GM19438 (cell line): ENCODE data around the gene CDV3.
A peak's percentile ranks its signal among the peaks of the same experiment; 100 is the strongest.

Source experiments
- ATAC-seq: cut with Tn5 transposase; IDR thresholded peaks from one replicate; pipeline ENCODE4 v1.9.1; 2021; ENCODE audit warnings: low read depth; ENCODE audit not compliant: unreplicated experiment

Gene CDV3

DNA sequence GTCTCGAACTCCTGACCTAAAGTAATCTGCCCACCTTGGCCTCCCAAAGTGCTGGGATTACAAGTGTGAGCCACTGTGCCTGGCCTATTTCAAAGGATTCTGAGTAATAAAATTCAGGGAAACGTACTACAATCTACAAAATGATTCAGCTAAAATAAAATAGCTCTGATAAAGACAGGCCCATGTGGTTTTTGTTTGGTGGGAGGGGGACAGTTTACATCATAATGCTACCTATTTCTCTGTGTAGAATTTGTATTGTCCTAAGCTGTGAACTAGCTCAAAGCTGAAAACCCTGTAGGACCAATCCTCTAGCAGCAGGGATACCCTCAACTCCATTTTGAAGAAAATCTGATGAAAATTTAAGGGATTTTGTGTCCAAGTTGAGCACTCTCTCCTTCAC, 25.8 kb downstream of the CDV3 start:
- ATAC-seq: no peak

DNA sequence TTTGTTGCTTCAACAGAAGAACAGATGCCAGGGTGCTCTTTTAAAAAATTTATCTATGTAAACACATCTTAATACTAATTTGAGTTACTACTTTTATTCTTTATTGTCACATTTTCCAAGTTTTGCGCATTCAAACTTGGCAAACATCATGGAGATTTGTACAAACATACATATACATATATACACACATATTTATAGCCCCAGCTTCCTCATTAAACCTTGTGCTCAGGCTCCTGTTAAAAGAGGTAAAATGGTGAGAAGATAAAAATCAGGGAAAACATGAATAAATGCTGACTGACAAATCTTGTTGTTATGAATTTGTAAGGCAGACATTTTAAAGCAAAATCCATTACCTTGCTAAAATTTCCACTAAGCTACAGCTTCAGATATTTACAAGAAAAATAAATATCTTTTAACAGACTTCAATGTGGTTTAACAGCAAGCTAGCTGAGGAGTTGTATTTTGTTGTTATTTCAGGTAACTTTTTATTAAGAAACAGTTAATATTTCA, 27.1 kb downstream of the CDV3 start:
- no peak for ATAC-seq

DNA sequence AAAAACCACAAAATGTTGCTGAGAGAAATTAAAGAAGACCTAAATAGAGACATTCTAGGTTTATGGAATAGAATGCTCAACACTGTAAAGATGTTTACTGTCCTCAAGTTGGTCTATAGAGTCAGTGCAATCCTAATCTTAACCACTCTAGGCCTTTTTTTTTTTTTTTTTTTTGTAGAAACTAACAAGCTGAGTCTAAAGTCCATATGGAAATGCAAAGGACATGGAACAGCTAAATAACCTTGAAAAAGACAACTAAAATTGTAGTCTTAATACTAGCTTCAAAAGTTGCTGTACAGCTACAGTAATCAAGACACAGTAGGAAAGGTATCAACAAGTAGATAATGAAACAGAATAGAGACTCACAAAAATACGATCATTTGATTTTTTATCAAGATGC, 32.9 kb downstream of the CDV3 start:
- no peak for ATAC-seq

DNA sequence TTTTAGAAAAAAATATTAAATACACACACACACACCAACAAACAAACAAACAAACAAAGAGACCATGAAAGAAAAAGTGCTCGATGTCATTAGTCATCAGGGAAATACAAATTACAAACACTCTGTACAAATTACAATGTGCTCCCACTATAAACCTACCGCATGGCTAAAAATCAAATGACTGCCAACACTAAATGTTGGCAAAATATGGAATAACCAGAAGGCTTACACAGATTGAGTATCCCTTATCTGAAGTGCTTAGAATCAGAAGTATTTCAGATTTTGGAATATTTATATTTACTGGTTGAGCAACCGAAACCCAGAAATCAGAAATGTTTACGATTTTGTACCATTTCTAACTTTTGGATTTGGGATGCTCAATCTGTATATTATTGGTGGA, 33.4 kb downstream of the CDV3 start:
- no peak for ATAC-seq

DNA sequence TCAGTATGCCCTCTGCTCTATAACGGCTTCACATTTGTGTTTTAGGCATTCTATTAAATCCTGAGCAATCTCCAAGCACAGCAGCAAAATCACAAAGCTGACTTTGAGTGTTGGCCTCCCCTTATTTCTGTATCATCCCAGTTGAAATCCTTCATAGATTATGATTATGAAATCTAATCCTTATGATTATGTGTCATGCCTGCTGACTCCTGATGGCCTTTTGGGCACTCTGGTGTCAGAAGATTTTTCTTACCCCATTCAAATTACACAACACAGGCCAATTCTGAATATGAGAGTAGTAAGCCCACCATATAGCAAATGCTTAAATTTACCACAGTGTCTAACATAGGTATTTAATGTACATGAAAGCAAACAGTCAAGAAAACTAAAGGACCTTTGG, 34.3 kb downstream of the CDV3 start:
- ATAC-seq: no peak

DNA sequence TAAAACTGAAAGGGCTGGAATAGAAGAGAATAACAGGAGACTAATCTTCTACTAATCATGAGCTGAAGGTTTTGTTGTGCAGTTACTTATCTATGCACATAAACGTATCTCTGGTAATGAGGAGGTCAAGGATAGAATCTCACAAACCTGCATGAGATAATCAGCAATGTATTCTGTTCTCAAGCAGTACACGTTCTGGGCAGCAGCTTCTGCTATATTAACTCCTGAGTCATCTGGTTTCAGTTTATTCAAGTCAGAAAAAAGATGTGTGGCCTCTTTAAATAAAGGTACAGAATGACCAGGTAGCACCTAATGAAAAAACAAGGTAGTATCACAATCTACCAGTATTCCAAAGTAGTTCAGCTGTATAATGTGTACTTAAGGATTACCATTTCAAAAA, 34.9 kb downstream of the CDV3 start:
- ATAC-seq: no peak

DNA sequence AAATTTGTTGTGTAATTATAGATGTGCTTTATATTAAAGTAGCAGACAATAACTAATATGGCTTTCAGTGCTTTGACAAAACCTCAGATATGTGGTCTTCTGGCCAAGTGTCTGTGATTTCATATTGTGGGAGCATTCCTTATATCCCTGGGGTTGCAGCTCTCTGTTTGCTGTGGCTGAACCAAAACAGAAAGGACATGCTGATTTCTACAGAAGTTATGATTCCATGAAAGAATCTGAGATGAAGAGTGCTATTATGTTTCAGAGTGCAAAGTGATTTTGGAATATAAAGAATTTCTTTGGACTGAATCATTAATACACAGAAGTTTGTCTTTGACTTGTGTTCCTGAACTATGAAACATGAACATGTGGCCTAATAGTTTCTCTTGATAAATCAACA, 36.5 kb downstream of the CDV3 start:
- no peak for ATAC-seq

DNA sequence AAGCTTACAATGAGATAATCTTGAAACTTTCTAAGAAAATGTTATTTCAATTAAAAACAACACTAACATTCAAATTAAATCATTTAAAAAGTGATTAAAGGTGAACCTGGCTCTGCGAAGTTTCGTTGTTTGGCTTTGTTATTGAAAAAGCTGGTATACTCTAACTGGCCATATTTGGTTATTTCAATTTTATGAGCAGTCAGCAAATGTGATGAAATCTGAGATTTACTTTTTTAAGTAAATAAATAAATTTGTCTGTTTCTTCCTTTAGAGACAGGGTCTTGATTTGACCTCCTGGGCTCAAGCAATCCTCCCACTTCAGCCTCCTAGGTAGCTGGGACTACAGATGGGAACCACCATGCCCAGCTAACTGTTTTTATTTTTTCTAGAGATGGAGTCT, 38.0 kb downstream of the CDV3 start:
- ATAC-seq: no peak

DNA sequence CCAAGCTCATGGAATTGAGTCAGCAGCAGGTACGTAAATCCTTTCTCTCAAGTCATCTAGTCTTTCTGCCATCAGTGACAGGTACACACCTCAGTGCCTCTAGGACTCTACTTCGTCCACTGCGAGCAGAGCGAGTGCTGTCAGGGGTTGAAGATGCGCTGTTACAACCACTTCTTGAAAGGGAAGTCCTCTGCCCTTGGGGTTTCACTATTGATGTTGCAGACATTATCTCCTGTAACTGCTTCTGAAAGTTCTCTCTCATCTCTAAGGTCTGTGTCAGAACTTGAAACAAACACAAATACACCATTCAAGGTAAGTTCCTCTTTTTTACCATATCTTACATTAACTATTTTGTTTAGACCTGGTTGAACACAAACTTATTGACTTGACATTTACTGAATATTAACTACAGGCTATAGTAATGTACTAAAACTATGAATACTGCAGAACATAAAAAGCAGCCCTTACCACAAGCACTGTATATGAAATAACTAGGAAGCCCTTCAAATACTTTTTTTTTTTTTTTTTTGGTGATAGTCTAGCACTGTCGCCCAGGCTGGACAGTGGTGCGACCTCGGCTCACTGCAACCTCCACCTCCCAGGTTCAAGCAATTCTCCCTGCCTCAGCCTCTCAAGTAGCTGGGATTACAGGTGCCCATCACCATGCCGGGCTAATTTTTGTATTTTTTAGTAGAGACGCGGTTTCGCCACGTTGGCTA, 46.7 kb downstream of the CDV3 start:
- peak; percentile 99 for ATAC-seq

DNA sequence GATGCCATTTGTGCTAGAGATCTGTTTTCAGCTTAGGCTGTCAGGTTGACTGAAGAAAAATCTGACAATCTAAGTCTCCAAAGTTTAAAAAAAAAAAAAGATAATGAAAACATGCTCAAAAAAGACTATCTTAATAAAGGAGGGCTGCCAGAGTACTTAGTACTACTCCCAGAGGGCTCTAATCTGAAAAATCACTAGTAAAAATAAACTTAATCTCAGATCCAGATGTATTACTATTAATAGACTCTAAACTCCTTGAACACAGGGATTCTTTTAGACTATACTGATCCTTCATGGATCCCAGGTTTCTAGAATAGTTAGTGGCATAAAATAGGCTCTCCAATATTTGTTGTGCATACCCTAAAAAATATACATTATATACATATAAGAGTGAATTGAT, 54.3 kb downstream of the CDV3 start:
- no peak for ATAC-seq

DNA sequence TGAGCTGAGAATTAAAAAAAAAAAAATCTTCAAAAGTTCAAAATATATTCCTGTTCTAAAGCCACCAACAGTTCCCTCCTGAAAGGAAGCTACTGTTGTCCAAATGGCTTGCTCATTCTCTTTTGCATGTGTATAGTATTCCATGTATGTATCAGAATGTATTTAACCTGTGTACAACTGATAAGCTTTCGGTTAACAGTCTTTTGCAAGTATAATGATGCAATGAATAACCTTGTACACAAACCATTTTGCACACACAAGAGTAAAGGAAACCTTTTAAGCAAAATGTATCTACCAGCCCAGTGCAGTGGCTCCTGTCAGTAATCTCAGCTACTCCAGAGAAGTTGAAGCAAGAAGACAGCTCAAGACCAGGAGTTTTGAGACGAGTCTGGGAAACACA, 55.7 kb downstream of the CDV3 start:
- ATAC-seq: no peak

DNA sequence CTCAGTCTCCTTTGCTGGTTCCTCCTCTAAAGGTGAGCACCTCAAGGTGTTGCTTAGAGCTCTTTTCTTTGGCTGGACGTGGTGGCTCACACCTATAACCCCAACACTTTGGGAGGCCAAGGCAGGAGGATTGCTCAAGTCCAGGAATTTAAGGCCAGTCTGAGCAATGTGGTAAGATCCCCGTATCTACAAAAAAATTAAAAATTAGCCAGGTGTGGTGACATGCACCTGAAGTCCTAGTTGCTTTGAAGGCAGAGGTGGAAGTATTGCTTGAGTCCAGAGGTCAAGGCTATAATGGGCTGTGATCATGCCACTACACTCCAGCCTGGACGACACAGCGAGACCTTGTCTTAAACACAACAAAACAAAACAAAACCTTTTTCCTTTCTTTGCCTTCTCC, 60.0 kb downstream of the CDV3 start:
- ATAC-seq: no peak
